Suprapubic skin (tissue), 4 donors: Measurements from ENCODE around the gene INSYN2B.

Experiments used
- CTCF ChIP-seq, 2 donors: fragments of 200-600 bp in 1 of 2; fragments of 450-650 bp in 1 of 2; sonication (generic) in 1 of 2; IDR thresholded peaks; one replicate each; pipeline ENCODE4 v1.5.1; 2016 to 2019; ENCODE audit warnings: antibody characterized with exemption in 2 of 2, mild to moderate bottlenecking in 1 of 2, moderate library complexity in 1 of 2
- EP300 ChIP-seq: sonication (generic); formaldehyde crosslinking; IDR thresholded peaks from one replicate; pipeline ENCODE4 v1.6.1; 2017; ENCODE audit warnings: antibody characterized with exemption
- POLR2A ChIP-seq, 2 donors: fragments of 450-650 bp; IDR thresholded peaks; one replicate each; pipeline ENCODE4 v1.6.1; 2017; ENCODE audit warnings: antibody characterized with exemption in 2 of 2, mild to moderate bottlenecking in 2 of 2, moderate library complexity in 2 of 2
- POLR2AphosphoS5 ChIP-seq, 3 donors: sonication (generic); formaldehyde crosslinking; IDR thresholded peaks; one replicate each; pipeline ENCODE4 v1.6.1; 2017; ENCODE audit warnings: antibody characterized with exemption in 3 of 3

GRCh38 chr5:169910393-169910792 is 69.9 kb downstream of the INSYN2B start:
- TF ChIP-seq CTCF (IDR thresholded peaks at IDR 0.05), result no peak
- no peak for TF ChIP-seq POLR2A (IDR thresholded peaks at IDR 0.05)
- TF ChIP-seq EP300, result no peak
- no peak for TF ChIP-seq POLR2AphosphoS5 (IDR thresholded peaks at IDR 0.05)
